Tibial artery (tissue), 4 donors: ENCODE results near the gene CCNY.

Experiments used
- DNase-seq, 2 donors: peaks; one replicate each; pipeline ENCODE4 v3.0.0-alpha.2; 2019
- H3K27ac ChIP-seq, 2 donors: fragments of 200-600 bp; sonication (generic) in 1 of 2; 1 replicate in 1 of 2; 2 replicates in 1 of 2; pipeline ENCODE4 v1.5.1; 2018 to 2019; ENCODE audit warnings: mild to moderate bottlenecking in 1 of 2
- H3K27me3 ChIP-seq, 2 donors: fragments of 200-600 bp; sonication (generic) in 1 of 2; one replicate each; pipeline versions ENCODE4 v1.5.1 to v1.6.0; 2016 to 2019
- H3K36me3 ChIP-seq, 3 donors: fragments of 200-600 bp; sonication (generic) in 2 of 3; one replicate each; pipeline ENCODE4 v1.5.1; 2016 to 2019; ENCODE audit warnings: mild to moderate bottlenecking in 2 of 3
- H3K4me1 ChIP-seq, 4 donors: fragments of 200-600 bp; sonication (generic) in 2 of 4; 1 replicate in 3 of 4; 2 replicates in 1 of 4; pipeline ENCODE4 v1.5.1; 2016 to 2019
- H3K4me3 ChIP-seq, 2 donors: fragments of 200-600 bp; sonication (generic) in 1 of 2; 1 replicate in 1 of 2; 2 replicates in 1 of 2; pipeline ENCODE4 v1.5.1; 2018 to 2019; ENCODE audit warnings: mild to moderate bottlenecking in 2 of 2
- H3K9me3 ChIP-seq, 3 donors: fragments of 200-600 bp; sonication (generic) in 1 of 3; one replicate each; pipeline ENCODE4 v1.5.1; 2016 to 2019
- CTCF ChIP-seq, 2 experiments: fragments of 200-600 bp in 1 of 2; fragments of 450-650 bp in 1 of 2; IDR thresholded peaks; one replicate each; pipeline ENCODE4 v1.5.1; 2017 to 2019; ENCODE audit warnings: antibody characterized with exemption in 2 of 2, mild to moderate bottlenecking in 1 of 2, moderate library complexity in 1 of 2
- intact Hi-C: fragments of 100-400 bp; cut with DNase I; formaldehyde crosslinking; loops from one replicate; pipeline ENCODE4 v1.15.0; 2023; ENCODE audit warnings: low total_unique reads

CCNY gene

GRCh38 chr10:35326466-35327235 is 9.7 kb upstream of the CCNY start:
- peaks cover 0 to 28% (median 1%) of the 10 kb centered on the region in 4 donors for H3K4me1 ChIP-seq
- no peak for DNase-seq
- H3K9me3 ChIP-seq: no peaks in the 10 kb centered on the region
- no peak overlapping the region for H3K4me3 ChIP-seq
- no peaks in the 10 kb centered on the region for H3K27me3 ChIP-seq
- intact Hi-C loops: no loop called here
- peaks cover 0 to 10% (median 0%) of the 10 kb centered on the region in 3 donors for H3K36me3 ChIP-seq
- no peak for TF ChIP-seq CTCF (IDR thresholded peaks at IDR 0.05)
- no peak overlapping the region for H3K27ac ChIP-seq

- Histone ChIP-seq H3K27ac (no peak overlapping the region), H3K9me3 (no peaks in the 10 kb centered on the region), H3K27me3 (no peaks in the 10 kb centered on the region), H3K4me1 (peaks cover 0 to 40% (median 7%) of the 10 kb centered on the region in 4 donors), H3K4me3 (no peak overlapping the region), H3K36me3 (peaks cover 0 to 2% (median 0%) of the 10 kb centered on the region in 3 donors)
- DNase-seq: no peak
- no peak for TF ChIP-seq CTCF (IDR thresholded peaks at IDR 0.05)
- intact Hi-C loops: no loop called here
Observed at GRCh38 chr10:35327790-35328403, 8.4 kb upstream of the CCNY start.

GRCh38 chr10:35328404-35329037 is 7.8 kb upstream of the CCNY start:
- H3K27ac ChIP-seq: no peak overlapping the region
- TF ChIP-seq CTCF (IDR thresholded peaks at IDR 0.05): no peak
- intact Hi-C loops: no loop called here
- H3K27me3 ChIP-seq: no peaks in the 10 kb centered on the region
- no peaks in the 10 kb centered on the region for H3K9me3 ChIP-seq
- no peak for DNase-seq
- no peaks in the 10 kb centered on the region for H3K36me3 ChIP-seq
- H3K4me1 ChIP-seq: peaks cover 0 to 44% (median 7%) of the 10 kb centered on the region in 4 donors
- no peak overlapping the region for H3K4me3 ChIP-seq

- H3K27ac ChIP-seq: no peak overlapping the region
- intact Hi-C loops: no loop called here
Observed at GRCh38 chr10:35329520-35329919, 6.8 kb upstream of the CCNY start.

More at GRCh38 chr10:35329520-35329919, 6.8 kb upstream of the CCNY start:
- H3K4me3 ChIP-seq: no peak overlapping the region
- H3K4me1 ChIP-seq: peaks cover 0 to 54% (median 15%) of the 10 kb centered on the region in 4 donors
- TF ChIP-seq CTCF (IDR thresholded peaks at IDR 0.05): no peak
- no peaks in the 10 kb centered on the region for H3K9me3 ChIP-seq
- H3K27me3 ChIP-seq: no peaks in the 10 kb centered on the region
- H3K36me3 ChIP-seq: no peaks in the 10 kb centered on the region
- DNase-seq: no peak
